SK-N-SH (cell line): Measurements from ENCODE around the gene BRINP1.

Experiments
- ELF1 ChIP-seq: IDR thresholded peaks from 2 replicates; pipeline ENCODE4 v1.4.0; 2012
- EP300 ChIP-seq, 2 experiments: IDR thresholded peaks; 2 replicates each; pipeline versions ENCODE4 v1.4.0 to v1.6.1; 2012; ENCODE audit warnings: borderline replicate concordance in 1 of 2, low read depth in 1 of 2, low read length in 1 of 2
- FOXM1 ChIP-seq: IDR thresholded peaks from 2 replicates; pipeline ENCODE4 v1.4.0; 2012; ENCODE audit warnings: low read depth, mild to moderate bottlenecking
- GABPA ChIP-seq: IDR thresholded peaks from 2 replicates; pipeline ENCODE4 v1.4.0; 2012; ENCODE audit warnings: low read depth, mild to moderate bottlenecking
- JUND ChIP-seq: IDR thresholded peaks from 2 replicates; pipeline ENCODE4 v1.4.0; 2012
- POLR2AphosphoS5 ChIP-seq: IDR thresholded peaks from 2 replicates; pipeline ENCODE4 v1.6.1; 2012; ENCODE audit warnings: low read depth, low read length
- YY1 ChIP-seq: IDR thresholded peaks from 2 replicates; pipeline ENCODE4 v1.4.0; 2012; ENCODE audit warnings: low read depth, mild to moderate bottlenecking
- TF ChIP-seq, protein P1 (sequence below): IDR thresholded peaks from 2 replicates; pipeline ENCODE4 v1.4.0; 2012; ENCODE audit warnings: low read depth, borderline replicate concordance
- TF ChIP-seq, protein P2 (sequence below): fragments of 200-600 bp; sonication (generic); IDR thresholded peaks from 2 replicates; pipeline ENCODE4 v1.6.1; 2017; ENCODE audit warnings: antibody characterized with exemption, mild to moderate bottlenecking, moderate library complexity
- TF ChIP-seq, protein P3 (sequence below): IDR thresholded peaks from 2 replicates; pipeline ENCODE4; 2012
- TF ChIP-seq, protein P4 (sequence below): IDR thresholded peaks from 2 replicates; pipeline ENCODE4 v1.6.1; 2012; ENCODE audit warnings: mild to moderate bottlenecking, low read depth, low read length, moderate library complexity
- TF ChIP-seq, protein P5 (sequence below): IDR thresholded peaks from 2 replicates; pipeline ENCODE4 v1.4.0; 2012; ENCODE audit warnings: low read depth
- TF ChIP-seq, protein P6 (sequence below): fragments of 150-350 bp; IDR thresholded peaks from 2 replicates; pipeline ENCODE4 v1.6.1; 2017; ENCODE audit warnings: antibody characterized with exemption, low read length, low read depth, borderline replicate concordance

DNA sequence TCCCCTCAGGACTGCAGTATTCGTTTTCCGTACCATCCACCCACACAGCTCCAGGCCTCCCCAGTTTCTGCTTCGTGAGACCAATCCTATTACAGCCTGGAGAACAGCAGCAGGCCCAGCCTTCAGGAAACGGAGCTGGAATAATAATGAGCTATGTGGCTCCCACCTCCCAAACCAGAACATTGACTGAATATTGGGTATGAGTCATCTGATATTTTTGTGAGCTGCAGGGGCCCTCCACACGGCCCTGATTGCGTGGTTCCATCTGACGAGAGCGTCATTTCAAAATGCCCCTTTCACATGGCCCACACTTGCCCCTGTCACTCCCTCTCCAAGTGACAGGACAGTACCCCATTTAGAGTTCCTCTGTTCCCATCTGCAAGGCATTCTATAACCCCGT is 192.0 kb downstream of the BRINP1 start:
- TF ChIP-seq, protein P1, sequence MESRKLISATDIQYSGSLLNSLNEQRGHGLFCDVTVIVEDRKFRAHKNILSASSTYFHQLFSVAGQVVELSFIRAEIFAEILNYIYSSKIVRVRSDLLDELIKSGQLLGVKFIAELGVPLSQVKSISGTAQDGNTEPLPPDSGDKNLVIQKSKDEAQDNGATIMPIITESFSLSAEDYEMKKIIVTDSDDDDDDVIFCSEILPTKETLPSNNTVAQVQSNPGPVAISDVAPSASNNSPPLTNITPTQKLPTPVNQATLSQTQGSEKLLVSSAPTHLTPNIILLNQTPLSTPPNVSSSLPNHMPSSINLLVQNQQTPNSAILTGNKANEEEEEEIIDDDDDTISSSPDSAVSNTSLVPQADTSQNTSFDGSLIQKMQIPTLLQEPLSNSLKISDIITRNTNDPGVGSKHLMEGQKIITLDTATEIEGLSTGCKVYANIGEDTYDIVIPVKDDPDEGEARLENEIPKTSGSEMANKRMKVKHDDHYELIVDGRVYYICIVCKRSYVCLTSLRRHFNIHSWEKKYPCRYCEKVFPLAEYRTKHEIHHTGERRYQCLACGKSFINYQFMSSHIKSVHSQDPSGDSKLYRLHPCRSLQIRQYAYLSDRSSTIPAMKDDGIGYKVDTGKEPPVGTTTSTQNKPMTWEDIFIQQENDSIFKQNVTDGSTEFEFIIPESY: no peak
- TF ChIP-seq, protein P2, sequence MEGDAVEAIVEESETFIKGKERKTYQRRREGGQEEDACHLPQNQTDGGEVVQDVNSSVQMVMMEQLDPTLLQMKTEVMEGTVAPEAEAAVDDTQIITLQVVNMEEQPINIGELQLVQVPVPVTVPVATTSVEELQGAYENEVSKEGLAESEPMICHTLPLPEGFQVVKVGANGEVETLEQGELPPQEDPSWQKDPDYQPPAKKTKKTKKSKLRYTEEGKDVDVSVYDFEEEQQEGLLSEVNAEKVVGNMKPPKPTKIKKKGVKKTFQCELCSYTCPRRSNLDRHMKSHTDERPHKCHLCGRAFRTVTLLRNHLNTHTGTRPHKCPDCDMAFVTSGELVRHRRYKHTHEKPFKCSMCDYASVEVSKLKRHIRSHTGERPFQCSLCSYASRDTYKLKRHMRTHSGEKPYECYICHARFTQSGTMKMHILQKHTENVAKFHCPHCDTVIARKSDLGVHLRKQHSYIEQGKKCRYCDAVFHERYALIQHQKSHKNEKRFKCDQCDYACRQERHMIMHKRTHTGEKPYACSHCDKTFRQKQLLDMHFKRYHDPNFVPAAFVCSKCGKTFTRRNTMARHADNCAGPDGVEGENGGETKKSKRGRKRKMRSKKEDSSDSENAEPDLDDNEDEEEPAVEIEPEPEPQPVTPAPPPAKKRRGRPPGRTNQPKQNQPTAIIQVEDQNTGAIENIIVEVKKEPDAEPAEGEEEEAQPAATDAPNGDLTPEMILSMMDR: no peak
- TF ChIP-seq POLR2AphosphoS5 (no peak), YY1 (no peak), ELF1 (no peak), FOXM1 (no peak), EP300 (IDR thresholded peaks at IDR 0.05; ENCODE audit: borderline replicate concordance in 1 of 2, low read depth in 1 of 2, low read length in 1 of 2) (no peak), JUND (no peak), GABPA (no peak)
- TF ChIP-seq, protein P3, sequence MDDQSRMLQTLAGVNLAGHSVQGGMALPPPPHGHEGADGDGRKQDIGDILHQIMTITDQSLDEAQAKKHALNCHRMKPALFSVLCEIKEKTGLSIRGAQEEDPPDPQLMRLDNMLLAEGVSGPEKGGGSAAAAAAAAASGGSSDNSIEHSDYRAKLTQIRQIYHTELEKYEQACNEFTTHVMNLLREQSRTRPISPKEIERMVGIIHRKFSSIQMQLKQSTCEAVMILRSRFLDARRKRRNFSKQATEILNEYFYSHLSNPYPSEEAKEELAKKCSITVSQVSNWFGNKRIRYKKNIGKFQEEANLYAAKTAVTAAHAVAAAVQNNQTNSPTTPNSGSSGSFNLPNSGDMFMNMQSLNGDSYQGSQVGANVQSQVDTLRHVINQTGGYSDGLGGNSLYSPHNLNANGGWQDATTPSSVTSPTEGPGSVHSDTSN: no peak
- TF ChIP-seq, protein P4, sequence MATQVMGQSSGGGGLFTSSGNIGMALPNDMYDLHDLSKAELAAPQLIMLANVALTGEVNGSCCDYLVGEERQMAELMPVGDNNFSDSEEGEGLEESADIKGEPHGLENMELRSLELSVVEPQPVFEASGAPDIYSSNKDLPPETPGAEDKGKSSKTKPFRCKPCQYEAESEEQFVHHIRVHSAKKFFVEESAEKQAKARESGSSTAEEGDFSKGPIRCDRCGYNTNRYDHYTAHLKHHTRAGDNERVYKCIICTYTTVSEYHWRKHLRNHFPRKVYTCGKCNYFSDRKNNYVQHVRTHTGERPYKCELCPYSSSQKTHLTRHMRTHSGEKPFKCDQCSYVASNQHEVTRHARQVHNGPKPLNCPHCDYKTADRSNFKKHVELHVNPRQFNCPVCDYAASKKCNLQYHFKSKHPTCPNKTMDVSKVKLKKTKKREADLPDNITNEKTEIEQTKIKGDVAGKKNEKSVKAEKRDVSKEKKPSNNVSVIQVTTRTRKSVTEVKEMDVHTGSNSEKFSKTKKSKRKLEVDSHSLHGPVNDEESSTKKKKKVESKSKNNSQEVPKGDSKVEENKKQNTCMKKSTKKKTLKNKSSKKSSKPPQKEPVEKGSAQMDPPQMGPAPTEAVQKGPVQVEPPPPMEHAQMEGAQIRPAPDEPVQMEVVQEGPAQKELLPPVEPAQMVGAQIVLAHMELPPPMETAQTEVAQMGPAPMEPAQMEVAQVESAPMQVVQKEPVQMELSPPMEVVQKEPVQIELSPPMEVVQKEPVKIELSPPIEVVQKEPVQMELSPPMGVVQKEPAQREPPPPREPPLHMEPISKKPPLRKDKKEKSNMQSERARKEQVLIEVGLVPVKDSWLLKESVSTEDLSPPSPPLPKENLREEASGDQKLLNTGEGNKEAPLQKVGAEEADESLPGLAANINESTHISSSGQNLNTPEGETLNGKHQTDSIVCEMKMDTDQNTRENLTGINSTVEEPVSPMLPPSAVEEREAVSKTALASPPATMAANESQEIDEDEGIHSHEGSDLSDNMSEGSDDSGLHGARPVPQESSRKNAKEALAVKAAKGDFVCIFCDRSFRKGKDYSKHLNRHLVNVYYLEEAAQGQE: no peak
- TF ChIP-seq, protein P5, sequence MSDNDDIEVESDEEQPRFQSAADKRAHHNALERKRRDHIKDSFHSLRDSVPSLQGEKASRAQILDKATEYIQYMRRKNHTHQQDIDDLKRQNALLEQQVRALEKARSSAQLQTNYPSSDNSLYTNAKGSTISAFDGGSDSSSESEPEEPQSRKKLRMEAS: no peak
- TF ChIP-seq, protein P6, sequence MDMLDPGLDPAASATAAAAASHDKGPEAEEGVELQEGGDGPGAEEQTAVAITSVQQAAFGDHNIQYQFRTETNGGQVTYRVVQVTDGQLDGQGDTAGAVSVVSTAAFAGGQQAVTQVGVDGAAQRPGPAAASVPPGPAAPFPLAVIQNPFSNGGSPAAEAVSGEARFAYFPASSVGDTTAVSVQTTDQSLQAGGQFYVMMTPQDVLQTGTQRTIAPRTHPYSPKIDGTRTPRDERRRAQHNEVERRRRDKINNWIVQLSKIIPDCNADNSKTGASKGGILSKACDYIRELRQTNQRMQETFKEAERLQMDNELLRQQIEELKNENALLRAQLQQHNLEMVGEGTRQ: no peak
